ENCODE measurements around the gene ASB2. TPM values are rescaled to one million over a fixed set of nuclear protein-coding genes. Genes with fewer than 3 reads are reported as not detected.

ASB2 gene
- total and polyA plus RNA-seq, 2 of the 8 experiments (the other 6 are each of a cell fraction or from before 2014, with no cell fraction given): 1.0 to 2.1 TPM

GRCh38 chr14:93957751-93958566, 18.4 kb downstream of the ASB2 start (continued):
- TF ChIP-seq, protein P1, sequence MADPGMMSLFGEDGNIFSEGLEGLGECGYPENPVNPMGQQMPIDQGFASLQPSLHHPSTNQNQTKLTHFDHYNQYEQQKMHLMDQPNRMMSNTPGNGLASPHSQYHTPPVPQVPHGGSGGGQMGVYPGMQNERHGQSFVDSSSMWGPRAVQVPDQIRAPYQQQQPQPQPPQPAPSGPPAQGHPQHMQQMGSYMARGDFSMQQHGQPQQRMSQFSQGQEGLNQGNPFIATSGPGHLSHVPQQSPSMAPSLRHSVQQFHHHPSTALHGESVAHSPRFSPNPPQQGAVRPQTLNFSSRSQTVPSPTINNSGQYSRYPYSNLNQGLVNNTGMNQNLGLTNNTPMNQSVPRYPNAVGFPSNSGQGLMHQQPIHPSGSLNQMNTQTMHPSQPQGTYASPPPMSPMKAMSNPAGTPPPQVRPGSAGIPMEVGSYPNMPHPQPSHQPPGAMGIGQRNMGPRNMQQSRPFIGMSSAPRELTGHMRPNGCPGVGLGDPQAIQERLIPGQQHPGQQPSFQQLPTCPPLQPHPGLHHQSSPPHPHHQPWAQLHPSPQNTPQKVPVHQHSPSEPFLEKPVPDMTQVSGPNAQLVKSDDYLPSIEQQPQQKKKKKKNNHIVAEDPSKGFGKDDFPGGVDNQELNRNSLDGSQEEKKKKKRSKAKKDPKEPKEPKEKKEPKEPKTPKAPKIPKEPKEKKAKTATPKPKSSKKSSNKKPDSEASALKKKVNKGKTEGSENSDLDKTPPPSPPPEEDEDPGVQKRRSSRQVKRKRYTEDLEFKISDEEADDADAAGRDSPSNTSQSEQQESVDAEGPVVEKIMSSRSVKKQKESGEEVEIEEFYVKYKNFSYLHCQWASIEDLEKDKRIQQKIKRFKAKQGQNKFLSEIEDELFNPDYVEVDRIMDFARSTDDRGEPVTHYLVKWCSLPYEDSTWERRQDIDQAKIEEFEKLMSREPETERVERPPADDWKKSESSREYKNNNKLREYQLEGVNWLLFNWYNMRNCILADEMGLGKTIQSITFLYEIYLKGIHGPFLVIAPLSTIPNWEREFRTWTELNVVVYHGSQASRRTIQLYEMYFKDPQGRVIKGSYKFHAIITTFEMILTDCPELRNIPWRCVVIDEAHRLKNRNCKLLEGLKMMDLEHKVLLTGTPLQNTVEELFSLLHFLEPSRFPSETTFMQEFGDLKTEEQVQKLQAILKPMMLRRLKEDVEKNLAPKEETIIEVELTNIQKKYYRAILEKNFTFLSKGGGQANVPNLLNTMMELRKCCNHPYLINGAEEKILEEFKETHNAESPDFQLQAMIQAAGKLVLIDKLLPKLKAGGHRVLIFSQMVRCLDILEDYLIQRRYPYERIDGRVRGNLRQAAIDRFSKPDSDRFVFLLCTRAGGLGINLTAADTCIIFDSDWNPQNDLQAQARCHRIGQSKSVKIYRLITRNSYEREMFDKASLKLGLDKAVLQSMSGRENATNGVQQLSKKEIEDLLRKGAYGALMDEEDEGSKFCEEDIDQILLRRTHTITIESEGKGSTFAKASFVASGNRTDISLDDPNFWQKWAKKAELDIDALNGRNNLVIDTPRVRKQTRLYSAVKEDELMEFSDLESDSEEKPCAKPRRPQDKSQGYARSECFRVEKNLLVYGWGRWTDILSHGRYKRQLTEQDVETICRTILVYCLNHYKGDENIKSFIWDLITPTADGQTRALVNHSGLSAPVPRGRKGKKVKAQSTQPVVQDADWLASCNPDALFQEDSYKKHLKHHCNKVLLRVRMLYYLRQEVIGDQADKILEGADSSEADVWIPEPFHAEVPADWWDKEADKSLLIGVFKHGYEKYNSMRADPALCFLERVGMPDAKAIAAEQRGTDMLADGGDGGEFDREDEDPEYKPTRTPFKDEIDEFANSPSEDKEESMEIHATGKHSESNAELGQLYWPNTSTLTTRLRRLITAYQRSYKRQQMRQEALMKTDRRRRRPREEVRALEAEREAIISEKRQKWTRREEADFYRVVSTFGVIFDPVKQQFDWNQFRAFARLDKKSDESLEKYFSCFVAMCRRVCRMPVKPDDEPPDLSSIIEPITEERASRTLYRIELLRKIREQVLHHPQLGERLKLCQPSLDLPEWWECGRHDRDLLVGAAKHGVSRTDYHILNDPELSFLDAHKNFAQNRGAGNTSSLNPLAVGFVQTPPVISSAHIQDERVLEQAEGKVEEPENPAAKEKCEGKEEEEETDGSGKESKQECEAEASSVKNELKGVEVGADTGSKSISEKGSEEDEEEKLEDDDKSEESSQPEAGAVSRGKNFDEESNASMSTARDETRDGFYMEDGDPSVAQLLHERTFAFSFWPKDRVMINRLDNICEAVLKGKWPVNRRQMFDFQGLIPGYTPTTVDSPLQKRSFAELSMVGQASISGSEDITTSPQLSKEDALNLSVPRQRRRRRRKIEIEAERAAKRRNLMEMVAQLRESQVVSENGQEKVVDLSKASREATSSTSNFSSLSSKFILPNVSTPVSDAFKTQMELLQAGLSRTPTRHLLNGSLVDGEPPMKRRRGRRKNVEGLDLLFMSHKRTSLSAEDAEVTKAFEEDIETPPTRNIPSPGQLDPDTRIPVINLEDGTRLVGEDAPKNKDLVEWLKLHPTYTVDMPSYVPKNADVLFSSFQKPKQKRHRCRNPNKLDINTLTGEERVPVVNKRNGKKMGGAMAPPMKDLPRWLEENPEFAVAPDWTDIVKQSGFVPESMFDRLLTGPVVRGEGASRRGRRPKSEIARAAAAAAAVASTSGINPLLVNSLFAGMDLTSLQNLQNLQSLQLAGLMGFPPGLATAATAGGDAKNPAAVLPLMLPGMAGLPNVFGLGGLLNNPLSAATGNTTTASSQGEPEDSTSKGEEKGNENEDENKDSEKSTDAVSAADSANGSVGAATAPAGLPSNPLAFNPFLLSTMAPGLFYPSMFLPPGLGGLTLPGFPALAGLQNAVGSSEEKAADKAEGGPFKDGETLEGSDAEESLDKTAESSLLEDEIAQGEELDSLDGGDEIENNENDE (IDR thresholded peaks at IDR 0.05; ENCODE audit: insufficient replicate concordance, low read length): no peak
